Measurements from ENCODE around the gene USP3.

DNA sequence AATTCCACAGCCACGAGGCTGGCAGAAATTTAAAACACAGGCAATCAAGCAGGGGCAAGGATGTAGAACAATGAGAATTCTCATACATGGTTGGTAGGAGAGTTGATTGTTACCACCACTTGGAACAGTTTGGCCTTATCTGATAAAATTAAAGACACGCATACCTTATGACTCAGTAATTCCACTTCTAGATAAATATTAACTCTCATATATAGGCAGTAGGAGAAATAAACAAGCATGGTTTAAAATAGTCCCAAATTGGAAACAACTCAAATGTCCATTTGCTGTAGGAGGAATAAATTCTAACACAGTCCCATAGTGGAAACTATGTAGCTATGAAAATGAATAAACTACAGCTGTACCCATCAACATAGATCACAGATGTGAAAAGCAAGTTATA lies 42.3 kb upstream of the USP3 start:
- no peak for TF ChIP-seq CTCF (conservative IDR thresholded peaks at IDR 0.05; ENCODE audit: low read length)
- no peak for TF ChIP-seq EZH2phosphoT487 (IDR thresholded peaks at IDR 0.05; ENCODE audit: borderline replicate concordance)
